Ishikawa (cell line): Measurements from ENCODE around the gene LSM10.

Experiments
- CEBPB ChIP-seq: IDR thresholded peaks from 2 replicates; pipeline ENCODE4 v1.6.1; 2012
- EGR1 ChIP-seq: IDR thresholded peaks from 2 replicates; pipeline ENCODE4 v1.6.1; 2012
- EP300 ChIP-seq: IDR thresholded peaks from 2 replicates; pipeline ENCODE4 v1.6.1; 2012; ENCODE audit warnings: borderline replicate concordance
- FOXM1 ChIP-seq: IDR thresholded peaks from 2 replicates; pipeline ENCODE4 v1.6.1; 2012; ENCODE audit warnings: low read depth, borderline replicate concordance
- NFIC ChIP-seq: IDR thresholded peaks from 2 replicates; pipeline ENCODE4 v1.6.1; 2012
- RAD21 ChIP-seq: IDR thresholded peaks from 2 replicates; pipeline ENCODE4 v1.6.1; 2012; ENCODE audit warnings: low read depth
- TAF1 ChIP-seq: IDR thresholded peaks from 2 replicates; pipeline ENCODE4 v1.6.1; 2012; ENCODE audit warnings: low read depth, mild to moderate bottlenecking
- TCF12 ChIP-seq: IDR thresholded peaks from 2 replicates; pipeline ENCODE4 v1.6.1; 2012; ENCODE audit warnings: low read depth
- YY1 ChIP-seq: IDR thresholded peaks from 2 replicates; pipeline ENCODE4 v1.6.1; 2012; ENCODE audit warnings: low read depth
- ZBTB7A ChIP-seq: IDR thresholded peaks from 2 replicates; pipeline ENCODE4 v1.6.1; 2012; ENCODE audit warnings: low read depth
- TF ChIP-seq, protein P1 (sequence below): IDR thresholded peaks from 2 replicates; pipeline ENCODE4 v1.6.1; 2012
- TF ChIP-seq, protein P2 (sequence below): IDR thresholded peaks from 2 replicates; pipeline ENCODE4 v1.6.1; 2012
- TF ChIP-seq, protein P3 (sequence below): IDR thresholded peaks from 2 replicates; pipeline ENCODE4 v1.6.1; 2012; ENCODE audit warnings: low read depth, mild to moderate bottlenecking

- TF ChIP-seq ZBTB7A (no peak), EGR1 (no peak), TCF12 (no peak), CEBPB (no peak), RAD21 (no peak), EP300 (no peak), FOXM1 (no peak), TAF1 (no peak), YY1 (no peak), NFIC (no peak)
- TF ChIP-seq, protein P1, sequence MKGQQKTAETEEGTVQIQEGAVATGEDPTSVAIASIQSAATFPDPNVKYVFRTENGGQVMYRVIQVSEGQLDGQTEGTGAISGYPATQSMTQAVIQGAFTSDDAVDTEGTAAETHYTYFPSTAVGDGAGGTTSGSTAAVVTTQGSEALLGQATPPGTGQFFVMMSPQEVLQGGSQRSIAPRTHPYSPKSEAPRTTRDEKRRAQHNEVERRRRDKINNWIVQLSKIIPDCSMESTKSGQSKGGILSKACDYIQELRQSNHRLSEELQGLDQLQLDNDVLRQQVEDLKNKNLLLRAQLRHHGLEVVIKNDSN: no peak
- TF ChIP-seq, protein P2, sequence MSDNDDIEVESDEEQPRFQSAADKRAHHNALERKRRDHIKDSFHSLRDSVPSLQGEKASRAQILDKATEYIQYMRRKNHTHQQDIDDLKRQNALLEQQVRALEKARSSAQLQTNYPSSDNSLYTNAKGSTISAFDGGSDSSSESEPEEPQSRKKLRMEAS: no peak
- TF ChIP-seq, protein P3, sequence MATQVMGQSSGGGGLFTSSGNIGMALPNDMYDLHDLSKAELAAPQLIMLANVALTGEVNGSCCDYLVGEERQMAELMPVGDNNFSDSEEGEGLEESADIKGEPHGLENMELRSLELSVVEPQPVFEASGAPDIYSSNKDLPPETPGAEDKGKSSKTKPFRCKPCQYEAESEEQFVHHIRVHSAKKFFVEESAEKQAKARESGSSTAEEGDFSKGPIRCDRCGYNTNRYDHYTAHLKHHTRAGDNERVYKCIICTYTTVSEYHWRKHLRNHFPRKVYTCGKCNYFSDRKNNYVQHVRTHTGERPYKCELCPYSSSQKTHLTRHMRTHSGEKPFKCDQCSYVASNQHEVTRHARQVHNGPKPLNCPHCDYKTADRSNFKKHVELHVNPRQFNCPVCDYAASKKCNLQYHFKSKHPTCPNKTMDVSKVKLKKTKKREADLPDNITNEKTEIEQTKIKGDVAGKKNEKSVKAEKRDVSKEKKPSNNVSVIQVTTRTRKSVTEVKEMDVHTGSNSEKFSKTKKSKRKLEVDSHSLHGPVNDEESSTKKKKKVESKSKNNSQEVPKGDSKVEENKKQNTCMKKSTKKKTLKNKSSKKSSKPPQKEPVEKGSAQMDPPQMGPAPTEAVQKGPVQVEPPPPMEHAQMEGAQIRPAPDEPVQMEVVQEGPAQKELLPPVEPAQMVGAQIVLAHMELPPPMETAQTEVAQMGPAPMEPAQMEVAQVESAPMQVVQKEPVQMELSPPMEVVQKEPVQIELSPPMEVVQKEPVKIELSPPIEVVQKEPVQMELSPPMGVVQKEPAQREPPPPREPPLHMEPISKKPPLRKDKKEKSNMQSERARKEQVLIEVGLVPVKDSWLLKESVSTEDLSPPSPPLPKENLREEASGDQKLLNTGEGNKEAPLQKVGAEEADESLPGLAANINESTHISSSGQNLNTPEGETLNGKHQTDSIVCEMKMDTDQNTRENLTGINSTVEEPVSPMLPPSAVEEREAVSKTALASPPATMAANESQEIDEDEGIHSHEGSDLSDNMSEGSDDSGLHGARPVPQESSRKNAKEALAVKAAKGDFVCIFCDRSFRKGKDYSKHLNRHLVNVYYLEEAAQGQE: no peak
Measured at GRCh38 chr1:36352910-36353878, 44.5 kb downstream of the LSM10 start.
